Caki2 (cell line): ENCODE measurements around the gene UGT8. TPM values are rescaled to one million over a fixed set of nuclear protein-coding genes. Genes with fewer than 3 reads are reported as not detected.
"Not testable (repeated sequence)": the region's sequence is repeated elsewhere in the genome, so short reads cannot be mapped to it uniquely, and the experiment has no call there.

Experiments
- DNase-seq: peaks from one replicate; pipeline ENCODE4 v3.0.0-alpha.2; 2015; ENCODE audit warnings: low read depth
- in situ Hi-C: cut with HindIII; loops from 2 replicates; pipeline ENCODE4 v1.10.0; 2016; ENCODE audit warnings: low sequenced_read_pairs, low pct_unique_long_range_greater_than_20kb, mixed read lengths
- total RNA-seq: library from RNA; depleted of rRNA; stranded (reverse); fragments of >200 nt; shearing (Covaris generic); gene quantifications from 2 replicates; pipeline ENCODE4 v1.2.3, GENCODE V29; 2014; ENCODE audit warnings: low replicate concordance

Gene UGT8
- total RNA-seq, 1 experiment from 2014 or later, result 17.6 TPM

DNA sequence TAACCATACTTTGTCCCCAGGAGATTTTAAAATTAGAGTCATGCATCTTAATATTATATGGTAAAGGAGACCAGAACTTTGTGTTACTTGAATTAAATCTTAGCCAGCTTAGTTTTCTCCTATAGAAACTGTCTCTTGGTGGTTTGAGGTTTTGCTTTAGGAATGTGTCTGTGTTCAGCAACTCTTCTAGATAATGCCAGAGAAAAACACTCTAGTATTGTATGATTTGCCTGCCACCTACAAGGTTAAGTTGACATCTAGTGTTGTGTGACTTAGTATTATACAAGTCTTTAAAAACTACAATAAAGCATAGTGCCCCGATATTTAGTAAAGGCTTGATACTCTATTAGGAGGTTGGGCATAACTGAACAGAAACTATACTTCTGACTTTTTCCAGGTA, 2.1 kb downstream of the UGT8 start:
- in situ Hi-C loops, result no loop called here
- DNase-seq, result no peak

DNA sequence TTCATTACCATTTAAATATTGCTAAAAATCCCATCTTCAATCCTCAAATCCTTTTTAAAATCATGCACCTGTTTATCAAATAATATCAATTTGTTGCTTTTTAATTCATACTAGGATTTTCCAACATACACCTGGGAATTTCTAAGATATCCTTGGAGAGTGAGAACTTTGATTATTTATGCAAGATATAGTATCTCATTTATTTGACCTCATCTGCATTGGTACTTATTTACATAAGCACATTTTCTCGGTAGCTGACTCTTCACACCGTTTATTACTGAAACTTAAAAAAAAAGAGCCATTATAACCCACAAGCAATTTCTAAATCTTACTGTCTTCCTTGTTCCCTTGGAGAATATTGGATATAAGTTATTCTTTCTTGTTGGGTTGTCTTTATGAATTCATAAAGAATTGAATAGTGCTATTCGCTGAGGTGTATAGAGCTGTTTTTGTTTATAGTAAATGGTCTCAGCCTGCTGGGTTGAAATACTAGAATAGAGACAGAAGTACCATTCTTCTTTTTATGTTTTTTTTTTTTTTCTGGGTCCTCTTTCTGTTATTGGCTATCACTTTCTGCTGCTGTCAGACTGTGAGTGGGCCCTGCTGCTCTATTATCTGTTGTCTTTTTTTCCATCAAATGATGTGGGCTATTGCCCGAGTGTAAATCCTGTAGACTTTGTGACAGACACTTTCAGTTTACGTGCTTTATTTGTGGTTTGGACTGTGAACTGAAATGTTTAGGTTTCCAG, 2.9 kb downstream of the UGT8 start:
- DNase-seq, result no peak
- in situ Hi-C loops, result no loop called here

DNA sequence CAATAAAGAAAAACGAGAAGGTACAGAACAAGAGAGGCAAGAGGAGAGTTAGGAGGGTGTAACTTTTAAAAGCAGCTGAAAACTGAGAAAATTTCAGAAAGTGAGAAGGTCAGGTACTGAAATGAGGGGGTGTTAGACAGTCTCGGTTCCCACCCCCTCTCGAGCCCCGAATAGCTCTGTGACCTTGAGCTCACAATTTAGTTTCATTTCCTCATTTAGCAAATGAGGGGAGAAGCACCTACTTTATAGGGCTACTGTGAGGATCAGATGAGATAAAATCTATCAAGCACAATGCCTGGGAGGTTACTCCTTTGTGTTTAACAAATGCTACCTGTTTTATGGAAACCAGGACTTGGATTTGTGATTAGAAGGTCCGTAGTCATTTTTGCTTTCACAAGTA, 4.9 kb downstream of the UGT8 start:
- in situ Hi-C loops, result no loop called here
- DNase-seq, result no peak

DNA sequence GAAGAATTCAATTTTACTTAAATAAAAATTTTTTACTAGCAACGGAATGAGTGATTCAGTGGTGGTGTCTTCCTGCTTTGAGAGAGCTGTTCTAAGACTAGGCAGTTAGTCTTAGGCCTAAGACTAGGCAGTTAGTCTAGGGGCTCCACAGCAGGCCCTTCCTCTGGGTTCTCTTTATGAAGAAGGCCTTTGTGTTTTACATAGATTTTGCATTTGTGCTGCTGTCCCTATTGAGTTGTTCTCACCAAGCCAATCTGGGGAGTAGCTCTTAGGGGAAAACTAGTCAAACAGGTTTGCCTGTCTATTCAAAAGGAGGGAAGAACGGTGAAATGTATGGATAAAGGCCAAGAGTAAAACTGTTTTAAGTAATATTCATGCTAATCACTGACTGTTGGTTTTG, 7.6 kb downstream of the UGT8 start:
- in situ Hi-C loops, result no loop called here
- DNase-seq, result no peak

DNA sequence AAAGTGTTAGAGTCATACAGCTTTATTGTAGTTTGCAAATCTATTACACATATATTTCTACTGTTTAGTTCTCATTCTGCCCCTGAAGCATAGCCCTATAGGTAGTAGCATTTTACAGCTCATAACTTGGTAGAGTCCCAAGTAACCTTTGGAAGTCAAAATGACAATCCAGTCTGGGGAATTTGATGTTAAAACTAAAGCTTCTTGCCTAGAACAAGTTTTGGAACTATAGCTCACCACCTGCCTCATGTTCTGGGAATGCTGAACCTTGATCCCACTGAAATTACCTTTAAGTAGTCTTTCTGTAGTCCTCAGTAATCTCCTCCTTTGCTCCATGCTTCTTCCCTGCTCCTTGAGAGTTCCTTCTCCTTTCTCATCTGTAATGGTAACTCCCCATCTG, 8.4 kb downstream of the UGT8 start:
- no peak for DNase-seq
- in situ Hi-C loops, result no loop called here

DNA sequence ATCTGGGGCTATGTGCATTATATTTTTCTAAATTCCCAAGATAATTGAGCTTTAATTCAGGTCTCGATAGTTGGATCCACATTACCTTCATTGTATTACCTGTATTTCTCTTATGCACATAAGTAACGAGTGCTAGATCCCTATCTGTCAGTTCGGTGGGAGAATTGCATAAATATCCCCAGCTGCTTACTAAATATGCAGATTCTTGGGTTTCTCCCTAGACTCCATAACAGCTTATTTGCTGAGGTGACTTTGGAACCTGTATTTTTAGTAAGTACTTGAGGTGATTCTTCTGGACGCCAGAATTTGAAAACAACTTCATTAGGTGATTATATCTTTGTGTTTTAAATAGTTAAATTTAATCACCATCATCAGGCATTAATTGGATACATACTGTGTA, 15.0 kb downstream of the UGT8 start:
- DNase-seq, result no peak
- in situ Hi-C loops, result no loop called here

DNA sequence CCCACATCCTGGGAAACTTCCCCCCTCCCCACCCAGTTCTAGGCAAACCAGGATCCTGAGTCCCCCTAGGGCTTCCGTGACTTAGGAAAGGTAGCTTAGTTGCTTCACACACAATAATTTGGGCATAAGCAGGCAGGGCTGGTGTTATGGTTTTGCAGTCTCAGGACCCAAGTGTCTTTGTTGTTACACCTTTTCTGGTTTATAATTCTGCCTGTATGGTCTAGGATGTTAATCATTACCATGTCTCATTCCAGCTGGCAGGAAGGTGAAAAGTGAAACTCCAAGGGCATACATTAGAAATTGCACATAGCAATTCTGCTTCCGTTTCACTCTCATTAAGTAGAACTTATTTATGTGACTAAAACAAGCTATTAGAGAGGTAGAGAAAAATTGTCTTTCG, 16.8 kb downstream of the UGT8 start:
- DNase-seq, result peak; percentile 56
- in situ Hi-C loops, result no loop called here

DNA sequence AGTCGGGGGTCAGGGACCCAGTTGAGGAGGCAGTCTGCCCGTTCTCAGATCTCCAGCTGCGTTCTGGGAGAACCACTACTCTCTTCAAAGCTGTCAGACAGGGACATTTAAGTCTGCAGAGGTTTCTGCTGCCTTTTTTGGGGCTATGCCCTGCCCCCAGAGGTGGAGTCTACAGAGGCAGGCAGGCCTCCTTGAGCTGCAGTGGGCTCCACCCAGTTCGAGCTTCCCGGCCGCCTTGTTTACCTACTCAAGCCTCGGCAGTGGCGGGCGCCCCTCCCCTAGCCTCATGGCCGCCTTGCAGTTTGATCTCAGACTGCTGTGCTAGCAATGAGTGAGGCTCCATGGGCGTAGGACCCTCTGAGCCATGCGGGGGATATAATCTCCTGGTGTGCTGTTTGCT, 17.4 kb downstream of the UGT8 start:
- peak; percentile 48 for DNase-seq
- in situ Hi-C loops, result not testable (repeated sequence)

DNA sequence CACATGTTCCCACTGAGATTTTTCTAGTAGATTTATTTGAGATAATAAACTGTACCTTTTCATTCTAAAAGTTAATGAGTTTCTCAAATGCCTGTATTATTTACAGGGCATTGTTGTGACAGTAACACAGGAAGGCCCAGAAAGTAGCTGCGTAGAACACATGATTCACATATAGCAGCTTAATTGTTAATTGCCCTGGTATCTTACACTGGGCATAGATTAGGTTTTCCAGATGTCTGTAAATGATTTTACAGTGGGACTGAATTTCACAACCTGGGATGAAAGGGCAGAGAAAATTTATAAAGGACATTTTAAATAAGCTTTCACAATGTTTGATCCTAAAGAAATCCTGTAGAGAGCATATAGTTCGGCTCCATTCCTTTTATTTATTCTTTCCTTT, 27.6 kb downstream of the UGT8 start:
- no peak for DNase-seq
- in situ Hi-C loops, result no loop called here

DNA sequence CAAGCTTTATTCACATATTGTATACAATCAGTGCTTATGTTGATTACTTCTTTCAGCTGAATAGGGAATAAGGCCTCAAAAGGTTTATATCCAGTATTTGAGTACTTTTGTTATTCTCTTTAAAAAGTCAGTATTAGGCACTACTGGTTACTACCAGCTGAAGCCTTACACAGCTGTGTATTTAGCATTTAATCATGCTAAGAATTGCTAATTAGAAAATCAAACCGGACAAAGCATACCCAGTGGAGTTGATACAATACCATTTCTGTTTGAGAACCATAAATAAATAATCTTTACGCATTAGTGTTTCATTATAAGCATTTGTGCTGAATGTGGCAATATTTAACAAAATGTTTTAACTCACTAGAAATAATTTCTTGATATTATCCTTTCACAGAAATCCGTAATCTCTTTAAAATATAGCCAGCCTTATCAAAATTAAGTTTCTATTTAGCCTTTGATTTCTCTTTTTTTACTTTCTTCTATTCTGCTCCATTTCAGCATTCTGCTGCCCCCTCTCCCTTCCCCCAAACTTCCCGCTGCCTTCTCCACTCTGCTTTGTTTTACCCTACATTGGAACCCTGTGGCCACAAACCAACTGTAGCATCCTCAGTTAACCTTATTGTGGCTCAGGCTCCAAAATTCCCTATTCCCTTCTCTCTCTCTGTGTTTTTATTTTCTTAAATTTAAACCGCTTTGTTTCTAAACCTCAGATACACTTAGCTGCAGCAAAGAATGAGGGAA, 37.8 kb downstream of the UGT8 start:
- in situ Hi-C loops, result no loop called here
- DNase-seq, result no peak

DNA sequence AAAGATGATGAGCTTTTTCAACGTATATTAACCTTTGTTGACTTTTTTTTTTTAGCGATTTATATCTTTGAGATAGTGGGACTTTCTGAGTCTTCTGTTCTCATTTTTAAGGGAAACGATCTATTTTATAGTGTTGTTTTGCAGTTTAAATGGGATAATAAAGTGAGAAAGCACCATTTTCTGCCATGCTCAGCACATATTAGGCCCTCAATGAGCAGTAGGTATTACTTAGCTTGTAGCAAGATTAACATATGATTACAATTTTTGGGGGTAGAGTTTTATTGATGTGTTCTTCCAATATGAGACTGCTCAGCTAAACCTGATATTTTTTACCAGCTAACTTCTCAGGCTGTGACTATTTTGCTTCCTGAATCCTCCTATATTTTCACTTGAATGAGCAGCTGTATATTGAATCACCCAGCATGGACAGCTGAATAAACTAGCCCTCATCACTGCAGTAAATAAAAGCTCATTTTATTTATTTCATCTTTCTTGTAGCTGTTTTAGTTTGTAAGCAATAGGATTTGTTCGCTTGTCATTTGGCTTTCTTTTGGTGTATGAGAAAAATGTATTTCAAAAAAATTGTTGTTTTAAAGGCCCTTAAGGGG, 43.7 kb downstream of the UGT8 start:
- in situ Hi-C loops, result no loop called here
- DNase-seq, result peak; percentile 18

DNA sequence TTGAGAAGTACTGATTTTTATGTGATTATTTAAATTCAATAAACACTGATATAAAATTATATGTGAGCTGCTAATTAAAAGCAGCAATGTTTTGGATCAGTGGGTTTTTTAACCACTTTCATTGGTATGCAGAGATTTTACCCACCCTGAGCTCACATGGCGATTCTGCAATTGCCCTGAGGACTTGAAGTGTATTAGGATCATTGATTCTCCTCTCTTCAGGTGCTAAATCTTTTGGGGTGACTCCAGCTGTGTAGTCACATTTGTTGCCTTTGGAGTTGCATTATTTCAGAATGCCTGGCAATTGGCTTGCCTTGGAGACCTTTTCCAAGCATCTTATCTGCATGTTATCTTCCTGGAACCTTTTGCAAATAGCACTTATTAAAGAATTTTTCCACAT, 51.3 kb downstream of the UGT8 start:
- DNase-seq, result no peak
- in situ Hi-C loops, result no loop called here

DNA sequence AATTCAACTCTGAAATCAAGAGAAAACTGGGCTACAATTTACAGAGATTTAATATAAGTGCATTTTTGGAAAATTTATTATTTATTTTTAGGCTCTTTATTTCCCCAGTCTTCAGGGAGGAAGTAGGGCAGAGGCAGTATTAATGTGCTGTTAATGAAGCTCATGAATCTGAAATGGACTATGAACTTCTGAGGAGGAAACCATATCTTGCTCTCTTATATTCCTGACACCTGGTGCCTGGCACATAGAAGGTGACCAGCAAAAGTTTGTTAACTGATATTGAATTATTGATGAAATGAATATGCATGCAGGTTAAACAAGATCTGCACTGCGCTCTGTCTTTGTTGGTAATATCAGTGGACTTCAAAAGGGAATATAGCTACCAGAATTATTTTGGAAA, 55.1 kb downstream of the UGT8 start:
- DNase-seq, result no peak
- in situ Hi-C loops, result no loop called here

DNA sequence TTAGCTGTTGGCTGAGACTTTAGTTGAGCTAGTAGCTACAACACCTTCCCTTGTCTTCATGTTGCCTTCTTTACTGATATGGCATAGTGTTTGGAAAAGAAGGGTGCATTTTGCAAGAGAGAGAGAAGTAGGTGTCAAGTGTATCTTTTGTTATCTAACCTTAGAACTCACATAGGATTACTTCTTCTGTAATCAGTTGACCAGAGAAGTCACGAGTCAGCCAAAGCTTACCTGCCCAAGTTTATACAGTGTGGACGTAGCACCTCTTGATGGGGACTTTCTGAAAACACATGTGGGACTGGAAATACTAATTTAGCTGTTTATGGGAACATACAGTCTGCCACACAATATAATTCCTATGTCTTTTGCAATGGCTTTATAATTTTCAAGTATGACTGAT, 56.0 kb downstream of the UGT8 start:
- in situ Hi-C loops, result no loop called here
- DNase-seq, result no peak

DNA sequence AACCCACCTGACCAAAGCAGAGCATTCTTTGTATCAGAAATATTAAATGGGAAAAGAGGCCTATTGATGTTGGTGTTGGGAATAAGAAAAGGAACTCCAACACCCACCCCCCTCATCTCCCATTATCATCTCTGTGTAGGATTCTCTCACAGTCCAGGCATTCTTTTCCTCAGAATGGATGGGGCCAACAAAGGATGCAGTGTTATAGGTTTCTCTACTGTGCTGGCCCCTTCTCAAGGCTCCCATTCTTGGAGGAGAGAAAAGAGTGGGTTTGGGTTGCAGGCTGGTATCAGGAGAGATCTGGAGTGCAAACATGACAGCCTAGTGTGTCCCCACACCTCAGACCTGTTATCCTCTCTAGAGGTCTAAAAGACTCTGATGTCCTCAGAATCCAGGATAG, 59.6 kb downstream of the UGT8 start:
- in situ Hi-C loops, result no loop called here
- no peak for DNase-seq

DNA sequence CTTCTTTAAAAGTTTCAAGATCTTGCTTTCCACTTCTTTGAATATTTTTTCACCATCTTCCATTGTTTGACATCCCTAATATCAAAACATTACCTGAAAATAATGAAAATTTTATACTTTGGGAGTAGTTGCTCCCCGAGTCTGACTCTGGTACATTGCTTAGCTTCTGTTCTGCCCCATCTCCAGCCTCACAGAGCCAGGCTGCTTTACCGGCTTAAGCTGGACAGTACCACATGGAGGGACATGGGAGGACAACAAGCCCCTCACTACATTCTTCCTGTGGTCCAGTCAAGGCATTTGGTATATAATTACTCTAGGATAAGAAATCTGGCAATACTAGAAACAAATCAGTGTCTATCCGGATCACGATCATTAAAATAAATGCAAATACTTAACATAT, 60.2 kb downstream of the UGT8 start:
- in situ Hi-C loops, result no loop called here
- no peak for DNase-seq

DNA sequence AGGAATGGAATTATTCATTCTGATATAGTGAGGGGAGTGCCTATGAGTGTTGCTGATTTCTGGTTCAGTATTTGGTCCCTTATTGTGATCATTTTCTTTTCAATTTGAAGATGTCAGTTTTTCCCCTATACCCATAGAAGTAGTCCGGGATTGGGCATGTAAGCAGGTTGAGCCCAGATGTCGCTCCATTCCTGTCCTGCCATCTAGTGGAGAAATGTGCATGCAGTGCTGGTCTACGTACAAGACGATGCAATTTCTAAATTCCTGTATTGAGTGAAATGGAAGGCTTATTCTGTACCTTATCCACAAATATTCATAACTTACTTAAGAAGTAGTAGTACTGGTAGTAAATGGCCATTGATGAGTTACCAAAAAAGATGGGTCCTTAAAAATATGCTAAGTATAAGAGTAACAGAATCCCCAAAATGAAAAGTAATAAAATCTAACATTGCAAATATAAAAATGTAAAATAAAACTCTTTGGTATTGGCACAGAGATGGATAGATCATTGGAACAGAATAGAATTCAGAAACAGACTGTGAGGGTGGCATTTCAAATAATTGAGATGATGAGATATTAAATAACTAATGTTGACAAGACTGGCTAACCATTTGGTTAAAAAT, 60.9 kb downstream of the UGT8 start:
- in situ Hi-C loops, result no loop called here
- peak; percentile 45 for DNase-seq

DNA sequence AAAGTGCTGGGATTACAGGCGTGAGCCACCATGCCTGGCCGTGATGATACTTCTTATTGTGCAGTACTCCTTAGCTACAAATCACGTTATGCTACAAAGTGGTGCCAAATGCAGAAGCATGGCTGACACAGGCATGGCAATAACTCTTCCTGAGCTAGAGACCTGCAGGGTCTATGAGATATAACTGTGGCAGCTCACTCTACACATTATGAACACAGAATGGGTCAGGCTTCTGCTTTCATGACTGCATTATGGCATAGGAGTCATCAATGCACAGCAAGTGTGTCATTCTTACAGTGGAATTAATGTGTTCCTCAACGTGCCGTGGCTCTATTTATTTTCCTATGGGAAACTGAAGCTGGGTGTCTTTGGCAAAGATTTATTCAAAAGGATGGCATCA, 64.5 kb downstream of the UGT8 start:
- in situ Hi-C loops, result no loop called here
- DNase-seq, result no peak

DNA sequence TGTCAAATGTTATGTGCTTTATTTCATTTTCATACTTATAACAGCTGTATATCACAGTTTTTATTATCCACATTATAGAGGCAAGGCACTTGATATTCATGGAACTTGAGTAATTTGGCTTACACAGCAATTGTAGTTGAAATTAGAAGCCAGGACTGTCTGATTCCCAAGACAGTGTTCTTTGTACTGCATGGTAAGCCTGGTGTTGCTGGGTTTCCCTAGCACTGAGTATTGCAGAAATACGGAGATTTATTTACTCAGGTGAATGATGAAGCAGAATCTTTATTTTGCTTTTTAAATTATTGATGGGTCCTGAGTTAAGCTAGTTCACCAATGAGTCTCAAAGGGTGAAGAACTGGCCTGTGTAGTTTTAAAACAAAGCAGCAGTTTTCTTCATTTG, 70.0 kb downstream of the UGT8 start:
- DNase-seq, result no peak
- in situ Hi-C loops, result no loop called here
